GM19025 (cell line): ENCODE measurements around the gene HTT.
"Not testable (repeated sequence)": the region's sequence is repeated elsewhere in the genome, so short reads cannot be mapped to it uniquely, and the experiment has no call there.

Source experiments
- ATAC-seq: cut with Tn5 transposase; IDR thresholded peaks from one replicate; pipeline ENCODE4 v1.9.1; 2021; ENCODE audit warnings: mild to moderate bottlenecking, low read depth, moderate library complexity; ENCODE audit not compliant: unreplicated experiment

The HTT gene

DNA sequence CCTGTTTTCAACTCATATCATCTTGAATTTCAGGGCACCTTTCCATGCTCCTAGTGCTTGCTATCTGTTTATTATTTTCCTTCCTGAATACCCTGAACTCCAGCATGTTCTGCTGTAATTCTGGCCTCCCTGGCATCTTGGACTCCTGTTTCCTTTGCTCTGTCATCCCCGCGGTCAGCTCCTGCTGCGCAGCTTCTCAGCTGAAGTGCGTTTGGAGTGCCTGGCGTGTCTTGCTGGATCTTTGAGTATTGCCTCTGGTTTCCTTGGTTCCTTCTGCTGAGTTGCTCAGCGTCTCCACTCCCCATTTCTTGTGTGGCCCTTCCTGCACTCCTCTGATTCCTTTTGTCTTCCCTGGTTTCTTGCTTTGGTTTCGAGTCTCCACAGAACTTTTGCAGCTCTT is 84.4 kb downstream of the HTT start:
- no peak for ATAC-seq

DNA sequence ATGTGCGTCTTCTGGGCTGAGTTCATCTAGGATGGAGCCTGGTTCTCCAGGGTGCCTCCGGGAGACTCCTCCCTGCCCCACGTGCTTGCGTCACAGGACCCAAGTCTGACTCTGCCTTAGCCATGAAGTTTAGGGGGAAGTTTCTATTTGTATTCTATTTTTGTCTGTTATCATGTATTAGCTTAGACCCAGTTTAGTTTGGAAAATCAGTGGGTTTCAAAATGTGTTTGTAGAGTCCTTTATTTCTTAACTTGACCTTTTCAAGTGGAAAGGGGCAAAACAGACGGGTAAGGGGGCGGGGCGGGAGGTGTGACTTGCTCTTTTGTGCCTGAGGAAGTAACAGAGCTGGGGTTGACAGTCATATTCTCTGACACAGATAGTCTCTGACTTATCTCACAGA is 86.0 kb downstream of the HTT start:
- no peak for ATAC-seq

GRCh38 chr4:3161044-3161443 is 86.6 kb downstream of the HTT start:
- not testable (repeated sequence) for ATAC-seq

GRCh38 chr4:3166434-3166833 is 92.0 kb downstream of the HTT start:
- not testable (repeated sequence) for ATAC-seq

GRCh38 chr4:3168029-3168428 is 93.5 kb downstream of the HTT start:
- ATAC-seq, result no peak

GRCh38 chr4:3174371-3175338 is 100.2 kb downstream of the HTT start:
- no peak for ATAC-seq

DNA sequence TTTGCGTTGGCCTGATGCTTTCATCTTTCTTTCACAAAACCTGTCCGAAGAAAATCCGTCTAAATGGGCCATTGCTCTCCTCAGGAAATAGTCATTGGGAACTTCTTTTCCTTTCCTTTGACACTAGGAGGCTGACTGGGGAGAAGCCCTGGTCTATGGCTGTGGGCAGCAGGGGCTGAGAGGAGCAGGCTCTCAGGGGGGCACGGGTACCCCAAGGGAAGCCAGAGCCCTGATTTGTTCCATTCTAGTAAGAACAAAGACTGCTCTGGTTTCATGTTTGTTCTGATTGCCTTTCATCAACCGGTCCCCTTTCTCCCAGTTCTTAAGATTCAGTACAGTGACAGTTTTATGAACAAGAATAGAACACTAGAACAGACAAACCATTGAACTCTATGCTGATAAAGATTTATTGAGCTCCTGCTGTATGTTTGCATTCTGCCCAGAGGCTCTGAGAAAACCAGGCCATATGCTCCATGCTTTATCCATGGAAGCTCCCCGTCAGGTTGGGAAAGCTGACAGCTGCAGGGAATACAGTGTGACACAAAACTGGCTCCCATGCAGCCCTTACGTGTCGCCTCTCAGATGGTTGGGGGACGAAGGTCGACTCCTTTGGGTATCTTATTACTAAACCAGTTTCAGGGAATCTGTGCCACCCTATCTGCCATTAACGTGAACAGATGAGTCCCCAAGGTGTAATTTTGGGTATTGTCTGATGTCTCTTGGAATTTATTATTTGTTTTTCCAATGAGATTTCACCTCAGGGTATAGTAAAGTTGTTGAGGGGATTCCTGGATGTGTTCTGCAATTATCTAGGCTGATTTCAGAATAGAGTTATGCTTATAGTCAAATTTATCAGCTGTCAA is 102.1 kb downstream of the HTT start:
- no peak for ATAC-seq

GRCh38 chr4:3177426-3177825 is 102.9 kb downstream of the HTT start:
- no peak for ATAC-seq

DNA sequence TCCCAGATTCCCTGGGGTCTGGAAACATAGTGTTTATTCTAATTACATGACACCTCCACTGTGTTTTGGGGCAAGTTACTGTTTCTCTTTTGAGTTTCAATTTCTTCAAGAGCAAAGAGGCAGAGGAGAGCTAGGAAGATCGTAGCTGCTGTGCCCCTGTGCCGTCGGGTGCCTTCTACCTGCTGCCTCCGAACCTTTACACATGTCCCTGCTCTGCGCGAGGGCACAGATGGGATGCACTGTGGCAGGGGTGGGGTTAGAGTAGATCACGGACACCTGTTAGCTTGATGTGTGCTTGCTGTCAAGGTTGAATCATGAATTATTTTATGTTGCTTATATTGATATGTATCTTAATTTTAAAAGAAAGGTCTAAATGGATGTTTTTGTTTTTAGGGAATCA is 103.4 kb downstream of the HTT start:
- no peak for ATAC-seq

GRCh38 chr4:3178351-3178750 is 103.9 kb downstream of the HTT start:
- ATAC-seq, result no peak

DNA sequence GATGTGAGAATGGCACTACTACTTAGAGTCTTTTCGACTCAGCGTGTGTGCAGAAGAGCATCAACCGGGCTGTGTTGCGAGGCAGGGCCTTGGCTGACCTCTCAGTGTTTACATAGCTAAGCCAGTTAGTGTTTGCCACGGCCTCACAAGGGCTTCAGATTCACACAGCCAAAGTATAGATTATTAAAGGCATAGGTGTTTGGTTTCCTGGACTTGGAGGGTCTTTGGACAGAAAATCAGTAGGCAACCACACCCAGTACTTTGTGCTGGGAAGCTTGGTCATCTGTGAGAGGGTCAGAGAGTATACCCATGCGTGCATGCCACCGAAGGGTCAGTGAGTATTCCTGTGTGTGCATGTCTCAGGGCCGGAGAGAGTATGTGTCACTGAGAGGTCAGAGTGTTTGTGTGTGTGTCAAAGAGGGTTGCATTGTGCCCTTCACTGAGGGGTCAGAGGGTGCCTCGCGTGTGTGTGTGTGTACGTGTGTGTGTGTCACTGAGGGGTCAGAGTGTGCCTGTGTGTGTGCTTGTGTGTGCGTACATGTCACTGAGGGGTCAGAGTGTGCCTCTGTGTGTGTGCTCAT is 104.7 kb downstream of the HTT start:
- no peak for ATAC-seq

DNA sequence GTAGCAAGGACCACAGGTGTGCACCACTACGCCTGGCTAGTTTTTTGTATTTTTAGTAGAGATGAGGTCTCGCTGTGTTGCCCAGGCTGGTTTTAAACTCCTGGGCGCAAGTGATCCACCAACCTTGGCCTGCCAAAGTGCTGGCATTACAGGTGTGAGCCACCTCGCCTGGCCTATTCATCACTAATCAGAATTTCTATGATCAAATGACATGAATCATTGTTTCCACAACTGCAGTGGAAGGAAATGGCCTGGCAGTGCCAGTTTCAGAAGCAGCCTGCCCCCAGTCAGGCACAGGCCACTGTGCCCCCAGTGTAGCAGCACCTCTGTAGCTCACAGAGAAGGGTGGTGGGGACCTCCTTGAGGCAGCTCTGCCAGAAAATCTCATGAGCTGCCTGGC is 108.5 kb downstream of the HTT start:
- no peak for ATAC-seq

DNA sequence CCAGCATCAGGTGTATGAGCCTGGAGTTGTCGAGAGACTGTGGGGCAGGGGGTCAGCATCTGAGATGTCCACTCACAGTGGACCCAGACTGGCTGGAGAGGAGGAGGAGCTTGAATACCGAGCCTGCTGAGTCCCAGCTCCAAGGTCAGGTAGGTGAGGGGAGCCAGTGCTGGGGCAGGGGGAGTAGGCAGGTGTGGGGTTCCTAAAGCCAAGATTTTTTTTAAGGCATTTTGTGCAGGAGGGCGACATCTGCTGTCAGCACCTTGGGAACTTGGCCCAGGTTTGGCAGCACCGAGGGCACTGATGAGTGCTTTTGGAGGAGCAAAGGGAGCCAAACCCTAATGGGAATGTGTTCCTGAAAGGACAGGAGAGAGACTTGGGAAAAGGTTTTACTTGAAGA is 110.2 kb downstream of the HTT start:
- ATAC-seq, result no peak

DNA sequence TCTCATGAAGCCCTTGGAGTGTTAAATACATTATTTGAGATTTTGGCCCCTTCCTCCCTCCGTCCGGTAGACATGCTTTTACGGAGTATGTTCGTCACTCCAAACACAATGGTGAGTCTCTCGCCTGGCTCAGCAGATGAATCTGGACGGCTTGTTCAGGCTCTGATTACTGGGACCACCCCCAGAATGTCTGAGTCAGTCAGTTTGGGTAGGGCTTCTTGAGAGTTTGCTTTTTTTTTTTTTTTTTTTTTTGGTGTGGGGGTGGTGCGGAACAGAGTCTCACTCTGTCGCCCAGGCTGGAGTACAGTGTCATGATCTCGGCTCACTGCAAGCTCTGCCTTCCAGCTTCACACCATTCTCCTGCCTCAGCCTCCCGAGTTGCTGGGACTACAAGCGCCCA is 112.1 kb downstream of the HTT start:
- ATAC-seq, result no peak

DNA sequence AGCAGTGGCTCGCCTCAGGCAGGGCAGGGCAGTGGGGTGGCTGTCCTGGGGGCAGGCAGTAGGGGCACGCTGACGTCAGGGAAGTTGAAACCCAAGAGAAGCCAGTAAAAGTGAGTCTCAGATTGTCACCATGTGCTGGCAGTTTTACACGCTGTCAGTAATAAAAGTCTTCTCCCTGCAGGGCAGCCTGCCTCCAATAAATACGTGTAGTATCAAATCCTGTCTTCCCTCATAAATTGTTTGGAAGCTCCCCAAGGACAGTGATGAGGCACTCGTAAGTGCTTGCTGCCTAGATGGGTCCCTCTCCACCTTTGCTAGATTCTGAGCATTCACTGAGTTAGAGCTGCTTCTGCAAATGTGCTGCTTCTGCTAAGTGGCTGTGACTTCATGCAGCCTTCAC is 113.6 kb downstream of the HTT start:
- ATAC-seq, result no peak

DNA sequence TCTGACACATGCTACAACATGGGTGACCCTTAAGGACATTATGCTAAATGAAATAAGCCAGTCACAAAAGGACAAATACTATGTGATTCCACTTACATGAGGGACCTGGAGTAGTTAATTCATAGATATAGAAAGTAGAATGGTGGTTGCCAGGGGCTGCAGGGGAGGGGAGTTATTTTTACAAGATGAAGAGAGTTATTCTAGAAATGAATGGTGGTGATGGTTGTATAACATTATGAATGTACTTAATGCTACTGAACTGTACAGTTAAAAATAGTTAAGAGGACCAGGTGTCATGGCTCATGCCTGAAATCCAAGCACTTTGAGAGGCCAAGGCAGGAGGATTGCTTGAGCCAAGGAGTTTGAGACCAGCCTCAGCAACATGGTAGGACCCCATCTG is 115.0 kb downstream of the HTT start:
- ATAC-seq, result no peak

DNA sequence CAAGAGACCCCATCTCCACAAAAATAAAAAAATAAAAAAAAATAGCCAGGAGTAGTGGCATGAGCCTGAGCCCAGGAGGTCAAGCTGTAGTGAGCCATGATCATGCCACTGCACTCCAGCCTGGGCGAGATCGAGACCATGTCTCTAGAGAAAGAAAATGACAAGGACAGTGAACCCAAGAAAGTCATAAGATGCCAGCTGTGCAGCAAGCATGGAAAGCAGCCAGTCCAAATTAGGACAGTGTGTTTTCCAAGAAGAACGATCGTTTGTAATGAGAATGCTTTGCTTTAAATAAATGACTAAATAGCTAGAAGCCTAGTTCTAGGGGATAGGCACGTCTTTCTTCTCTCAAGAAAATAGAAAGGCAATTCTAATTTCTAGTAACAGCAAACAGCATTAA is 116.1 kb downstream of the HTT start:
- ATAC-seq, result no peak

GRCh38 chr4:3192188-3192587 is 117.7 kb downstream of the HTT start:
- ATAC-seq, result no peak

- ATAC-seq, result no peak
Measured at GRCh38 chr4:3192827-3193226, 118.3 kb downstream of the HTT start.

- no peak for ATAC-seq
Measured at GRCh38 chr4:3193531-3194203, 119.2 kb downstream of the HTT start.
